HepG2 (cell line): ENCODE measurements around the gene LRR1. TPM values are rescaled to one million over a fixed set of nuclear protein-coding genes. Genes with fewer than 3 reads are reported as not detected.

Source experiments
- ATAC-seq: fragments of 200-7000 bp; cut with Tn5 transposase; 3 replicates; pipeline ENCODE4 v1.9.1; 2020; ENCODE audit warnings: mild to moderate bottlenecking, moderate library complexity
- BruUV-seq: library from RNA; stranded (reverse); fragments of 400-500 nt; replicated peaks from 2 replicates; lab custom pipeline; 2021; lab: Mats Ljungman, UMichigan
- CTCF ChIA-PET: fragments of 300-600 bp; formaldehyde crosslinking; extraction: SDS; loops from one replicate; lab custom pipeline; 2021; ENCODE audit warnings: low total read pairs, inconsistent platforms, low intra/inter-chr PET ratio; lab: Yijun Ruan, JAX
- POLR2A ChIA-PET: fragments of 350-600 bp; sonication (Branson Sonifier 250); formaldehyde crosslinking; loops from one replicate; lab custom pipeline; 2020; ENCODE audit warnings: antibody characterized with exemption, inconsistent platforms; lab: Yijun Ruan, JAX
- DNase-seq: peaks from one replicate; pipeline ENCODE4 v3.0.0-alpha.2; 2015; ENCODE audit warnings: low spot score
- FAIRE-seq: peaks from 3 replicates; lab custom pipeline; 2011; peaks lifted over from hg19 to GRCh38; lab: Jason Lieb, UNC
- H2AFZ ChIP-seq: one replicate; pipeline ENCODE4 v1.6.1; 2011; ENCODE audit warnings: low read length, inconsistent platforms
- H3K27ac ChIP-seq: fragments of 300-600 bp; 3 replicates; pipeline ENCODE4 v1.8.0; 2011; ENCODE audit warnings: mixed run types, mild to moderate bottlenecking, mixed read lengths, low read length, inconsistent platforms; ENCODE audit not compliant: insufficient read depth; ENCODE audit errors: extremely low read length
- H3K27me3 ChIP-seq, 2 experiments: fragments of 200-600 bp in 1 of 2; 2 replicates in 1 of 2; 3 replicates in 1 of 2; pipeline versions ENCODE4 v1.6.0 to v1.8.0; 2011; ENCODE audit warnings: low read length in 2 of 2, mild to moderate bottlenecking in 2 of 2, moderate library complexity in 2 of 2, inconsistent platforms in 1 of 2; ENCODE audit not compliant: insufficient read depth in 2 of 2, control insufficient read depth in 1 of 2
- H3K36me3 ChIP-seq, 2 experiments: fragments of 200-600 bp in 1 of 2; replicated peaks in 1 of 2; 2 replicates in 1 of 2; 3 replicates in 1 of 2; pipeline versions ENCODE4 v1.5.1 to v1.8.0; 2011; ENCODE audit warnings: low read length in 2 of 2, inconsistent platforms in 1 of 2; ENCODE audit not compliant: insufficient read depth in 2 of 2, control insufficient read depth in 1 of 2
- H3K4me1 ChIP-seq: 2 replicates; pipeline ENCODE4 v1.5.1; 2012; ENCODE audit warnings: low read length, inconsistent platforms; ENCODE audit not compliant: insufficient read depth
- H3K4me2 ChIP-seq: 2 replicates; pipeline ENCODE4 v1.6.0; 2011; ENCODE audit warnings: low read depth, low read length, inconsistent platforms
- H3K4me3 ChIP-seq, 3 experiments: fragments of 200-600 bp in 1 of 3; sonication (generic), shearing (Covaris generic) in 1 of 3; replicated peaks in 1 of 3; 2 replicates each; pipeline ENCODE4 v1.5.1; 2011 to 2016; ENCODE audit warnings: low read length in 3 of 3, inconsistent platforms in 2 of 3, low read depth in 2 of 3, mild to moderate bottlenecking in 2 of 3, control low read depth in 1 of 3, mixed read lengths in 1 of 3; ENCODE audit not compliant: insufficient read depth in 1 of 3
- H3K79me2 ChIP-seq: one replicate; pipeline ENCODE4 v1.6.1; 2011; ENCODE audit warnings: low read length, inconsistent platforms; ENCODE audit not compliant: insufficient read depth
- H3K9ac ChIP-seq: 2 replicates; pipeline ENCODE4 v1.6.0; 2011; ENCODE audit warnings: mild to moderate bottlenecking, low read depth, low read length, inconsistent platforms; ENCODE audit not compliant: insufficient read depth
- H3K9me3 ChIP-seq: 2 replicates; pipeline ENCODE4 v1.5.1; 2012; ENCODE audit warnings: mild to moderate bottlenecking, low read length
- H4K20me1 ChIP-seq: 2 replicates; pipeline ENCODE4 v1.6.0; 2011; ENCODE audit warnings: inconsistent platforms, mild to moderate bottlenecking, low read length, moderate library complexity; ENCODE audit not compliant: insufficient read depth
- AGO2 ChIP-seq: fragments of 200-400 bp; formaldehyde crosslinking; optimal IDR thresholded peaks from 2 replicates; pipeline ENCODE3; 2017; ENCODE audit warnings: mild to moderate bottlenecking, low read depth, low read length, moderate library complexity
- CCAR2 ChIP-seq: fragments of 200-400 bp; formaldehyde crosslinking; optimal IDR thresholded peaks from 2 replicates; pipeline ENCODE3; 2018; ENCODE audit warnings: low read depth, mild to moderate bottlenecking, low read length, moderate library complexity
- GATAD1 ChIP-seq: IDR thresholded peaks from 2 replicates; pipeline ENCODE4 v1.6.1; 2016; ENCODE audit warnings: missing genetic modification reagents, missing compliant biosample characterization
- HNF4A ChIP-seq: sonication (generic); formaldehyde crosslinking; IDR thresholded peaks from 2 replicates; pipeline ENCODE4 v1.4.0; 2020; ENCODE audit warnings: missing genetic modification reagents
- MED8 ChIP-seq: sonication (generic); formaldehyde crosslinking; IDR thresholded peaks from 2 replicates; pipeline ENCODE4 v1.8.1; 2023; ENCODE audit warnings: mild to moderate bottlenecking, missing genetic modification reagents; ENCODE audit not compliant: insufficient replicate concordance
- POLR2A ChIP-seq, 2 experiments: IDR thresholded peaks; 2 replicates each; pipeline ENCODE4 v1.6.1; 2011; ENCODE audit warnings: low read depth in 2 of 2, low read length in 2 of 2, mild to moderate bottlenecking in 1 of 2, moderate library complexity in 1 of 2; ENCODE audit not compliant: insufficient read depth in 1 of 2
- POLR2G ChIP-seq: fragments of 200-400 bp; formaldehyde crosslinking; IDR thresholded peaks from 2 replicates; pipeline ENCODE4 v1.6.1; 2018; ENCODE audit warnings: mild to moderate bottlenecking, low read depth, low read length, moderate library complexity
- PRPF4 ChIP-seq: fragments of 200-400 bp; formaldehyde crosslinking; IDR thresholded peaks from 2 replicates; pipeline ENCODE4 v1.6.1; 2016; ENCODE audit warnings: low read length, low read depth; ENCODE audit not compliant: poor library complexity, severe bottlenecking
- SOX13 ChIP-seq, 3 experiments: fragments of 450-650 bp in 1 of 3; sonication (generic) in 1 of 3; formaldehyde crosslinking in 1 of 3; IDR thresholded peaks in 2 of 3; conservative IDR thresholded peaks in 1 of 3; 2 replicates each; pipeline versions ENCODE4 v1.5.0 to v1.6.1; 2016 to 2020; ENCODE audit warnings: antibody characterized with exemption in 1 of 3, mild to moderate bottlenecking in 1 of 3, missing compliant biosample characterization in 1 of 3, missing genetic modification reagents in 1 of 3, moderate library complexity in 1 of 3
- SSRP1 ChIP-seq: IDR thresholded peaks from 2 replicates; pipeline ENCODE4 v1.6.1; 2016; ENCODE audit warnings: control low read depth
- ZNF891 ChIP-seq: sonication (generic); formaldehyde crosslinking; IDR thresholded peaks from 2 replicates; pipeline ENCODE4 v1.5.0; 2020; ENCODE audit warnings: mild to moderate bottlenecking, missing genetic modification reagents
- WGBS: methylation state at CpG from one replicate; pipeline ENCODE4 v1.1.6; 2017; ENCODE audit warnings: low lambda C conversion rate; 5-methylcytosine and 5-hydroxymethylcytosine counted together
- in situ Hi-C: cut with HindIII; loops from 2 replicates; pipeline ENCODE4 v1.10.0; 2017; ENCODE audit warnings: low pct_unique_long_range_greater_than_20kb; ENCODE audit not compliant: extremely low pct_ligation_motif_present
- intact Hi-C: fragments of 100-400 bp; cut with micrococcal nuclease; formaldehyde crosslinking; loops from one replicate; pipeline ENCODE4 v1.10.0; 2022; ENCODE audit not compliant: unreplicated experiment
- polyA plus RNA-seq, 8 experiments: library from polyadenylated mRNA; depleted of rRNA in 3 of 8; stranded (reverse) in 7 of 8; unstranded in 1 of 8; fragments of >200 nt; fragmentation: Illumina TruSeq in 4 of 8; extraction: Trizol in 4 of 8; gene quantifications; 2 replicates each; pipeline versions ENCODE4 v1.2.1 to v1.2.3, GENCODE V29; 2011 to 2016; ENCODE audit warnings: low read depth in 4 of 8, missing spikeins in 1 of 8, mixed read lengths in 1 of 8; ENCODE audit not compliant: insufficient read depth in 1 of 8
- total RNA-seq, 5 experiments: library from RNA; depleted of rRNA; stranded (reverse); fragments of >200 nt; fragmentation: Illumina TruSeq; extraction: Trizol; gene quantifications; 2 replicates each; pipeline ENCODE4 v1.2.3, GENCODE V29; 2016; ENCODE audit warnings: low read depth in 1 of 5
- TF ChIP-seq, protein P1 (sequence below): IDR thresholded peaks from 2 replicates; pipeline ENCODE4 v1.6.1; 2016; ENCODE audit warnings: low read depth, control low read depth

LRR1 gene
- total and polyA plus RNA-seq, 2 of the 13 experiments (the other 11 are each of a cell fraction or from before 2014, with no cell fraction given) = 7.0 to 36.2 TPM

DNA sequence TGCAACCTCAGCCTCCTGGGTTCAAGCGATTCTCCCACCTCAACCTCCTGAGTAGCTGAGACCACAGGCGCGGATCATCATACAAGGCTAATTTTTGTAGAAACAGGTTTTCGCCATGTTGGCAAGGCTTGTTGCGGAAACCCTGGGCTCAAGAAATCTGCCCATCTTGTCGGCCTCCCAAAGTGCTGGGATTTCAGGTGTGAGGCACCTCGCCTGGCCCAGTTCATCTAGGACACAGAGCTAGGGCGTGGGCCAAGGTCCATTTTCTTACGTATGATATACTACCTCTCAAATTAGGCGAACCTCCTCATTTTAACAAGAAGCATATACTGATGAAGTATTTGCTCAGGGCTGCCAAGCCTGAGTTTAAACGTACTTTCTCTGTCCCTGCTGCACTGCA is 14.7 kb upstream of the LRR1 start:
- TF ChIP-seq MED8 (CRISPR knock-in tag) = peak; percentile 17
- TF ChIP-seq SOX13 (IDR thresholded peaks at IDR 0.05) = no peak
- no peak for TF ChIP-seq SOX13 (CRISPR knock-in tag; conservative IDR thresholded peaks at IDR 0.05 in 1 of 2, IDR thresholded peaks at IDR 0.05 in 1 of 2)
- TF ChIP-seq, protein P1, sequence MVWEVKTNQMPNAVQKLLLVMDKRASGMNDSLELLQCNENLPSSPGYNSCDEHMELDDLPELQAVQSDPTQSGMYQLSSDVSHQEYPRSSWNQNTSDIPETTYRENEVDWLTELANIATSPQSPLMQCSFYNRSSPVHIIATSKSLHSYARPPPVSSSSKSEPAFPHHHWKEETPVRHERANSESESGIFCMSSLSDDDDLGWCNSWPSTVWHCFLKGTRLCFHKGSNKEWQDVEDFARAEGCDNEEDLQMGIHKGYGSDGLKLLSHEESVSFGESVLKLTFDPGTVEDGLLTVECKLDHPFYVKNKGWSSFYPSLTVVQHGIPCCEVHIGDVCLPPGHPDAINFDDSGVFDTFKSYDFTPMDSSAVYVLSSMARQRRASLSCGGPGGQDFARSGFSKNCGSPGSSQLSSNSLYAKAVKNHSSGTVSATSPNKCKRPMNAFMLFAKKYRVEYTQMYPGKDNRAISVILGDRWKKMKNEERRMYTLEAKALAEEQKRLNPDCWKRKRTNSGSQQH = 0 out of 2 replicates have a peak, but pooled peaks have one; percentile 32
- 0 out of 2 replicates have a peak, but pooled peaks have one; percentile 6 for TF ChIP-seq HNF4A (CRISPR knock-in tag)
- 0 out of 2 replicates have a peak, but pooled peaks have one; percentile 39 for TF ChIP-seq SSRP1 (CRISPR knock-in tag)
- peak in 1 of 2 experiments; percentile 35; a peak in 1 of 4 replicates for TF ChIP-seq POLR2A (IDR thresholded peaks at IDR 0.05; ENCODE audit: insufficient read depth in 1 of 2, low read depth in 2 of 2, low read length in 2 of 2)
- TF ChIP-seq ZNF891 (CRISPR knock-in tag) = peak; percentile 34; the same call in 1 of the 2 replicates
- peak; percentile 32 for TF ChIP-seq AGO2
- 0 out of 2 replicates have a peak, but pooled peaks have one; percentile 7 for TF ChIP-seq GATAD1 (CRISPR knock-in tag)
- TF ChIP-seq POLR2G = 0 out of 2 replicates have a peak, but pooled peaks have one; percentile 27
- TF ChIP-seq CCAR2 = no peak
- no peak for TF ChIP-seq PRPF4
- DNase-seq (no peak), FAIRE-seq (no peak), ATAC-seq (no peak)
- Histone ChIP-seq H2AFZ (no peak overlapping the region), H3K4me2 (peak overlapping the region; percentile 75), H3K4me3 (peak overlapping the region; percentile 82 to 98 (median 94)), H3K9ac (peak overlapping the region; percentile 99), H3K27me3 (no peaks in the 10 kb centered on the region; a peak in 1 of 5 replicates), H3K9me3 (no peaks in the 10 kb centered on the region), H3K27ac (peak overlapping the region; percentile 89), H3K79me2 (peaks cover 61% of the 10 kb centered on the region), H4K20me1 (peaks cover 57% of the 10 kb centered on the region), H3K36me3 (peaks cover 4 to 20% of the 10 kb centered on the region in 2 experiments; a peak in 4 of 5 replicates), H3K4me1 (peaks cover 39% of the 10 kb centered on the region)
- WGBS = 27% methylated on average over 11 of the region's 11 CpGs
- POLR2A ChIA-PET = interaction anchor here (0.7 to 5.8 kb wide), 3 partner anchors 13 to 185 kb away, joined by 3 to 97 read pairs (median 3); partner anchors contain the start of gene LRR1
- CTCF ChIA-PET = no interaction called here
- intact Hi-C loops = no loop called here
- in situ Hi-C loops = no loop called here
- no TSS peak for BruUV-seq
